HepG2 (cell line): ENCODE results near the gene HSPA5. TPM values are rescaled to one million over a fixed set of nuclear protein-coding genes. Genes with fewer than 3 reads are reported as not detected.

Source experiments
- AHR ChIP-seq: IDR thresholded peaks from 2 replicates; pipeline ENCODE4 v1.6.1; 2018; ENCODE audit warnings: missing genetic modification reagents, missing compliant biosample characterization
- ATAD3A ChIP-seq: sonication (generic); formaldehyde crosslinking; IDR thresholded peaks from 2 replicates; pipeline ENCODE4 v1.4.0; 2020; ENCODE audit warnings: missing genetic modification reagents
- CAMTA2 ChIP-seq: sonication (generic); formaldehyde crosslinking; IDR thresholded peaks from 2 replicates; pipeline ENCODE4 v1.4.0; 2020; ENCODE audit warnings: mild to moderate bottlenecking, missing genetic modification reagents, borderline replicate concordance
- CCAR2 ChIP-seq: fragments of 200-400 bp; formaldehyde crosslinking; optimal IDR thresholded peaks from 2 replicates; pipeline ENCODE3; 2018; ENCODE audit warnings: low read depth, mild to moderate bottlenecking, low read length, moderate library complexity
- GABPA ChIP-seq, 2 experiments: IDR thresholded peaks; 2 replicates each; pipeline ENCODE4 v1.6.1; 2011 to 2016; ENCODE audit warnings: low read depth in 2 of 2, low read length in 1 of 2, missing biosample characterization in 1 of 2, missing genetic modification characterization in 1 of 2
- GABPB1 ChIP-seq: IDR thresholded peaks from 2 replicates; pipeline ENCODE4 v1.6.1; 2016; ENCODE audit warnings: mild to moderate bottlenecking, missing genetic modification reagents, moderate library complexity, missing compliant biosample characterization
- KLF15 ChIP-seq: sonication (generic); formaldehyde crosslinking; IDR thresholded peaks from 2 replicates; pipeline ENCODE4 v1.8.1; 2023; ENCODE audit warnings: borderline replicate concordance, mild to moderate bottlenecking, inconsistent platforms, missing genetic modification reagents, mixed read lengths
- MATR3 ChIP-seq: sonication (generic); formaldehyde crosslinking; IDR thresholded peaks from 2 replicates; pipeline ENCODE4 v1.4.0; 2020; ENCODE audit warnings: missing genetic modification reagents
- ONECUT2 ChIP-seq: sonication (generic); formaldehyde crosslinking; IDR thresholded peaks from 2 replicates; pipeline ENCODE4 v1.4.0; 2020; ENCODE audit warnings: missing genetic modification reagents
- RXRB ChIP-seq: IDR thresholded peaks from 2 replicates; pipeline ENCODE4 v1.6.1; 2016; ENCODE audit warnings: borderline replicate concordance, missing genetic modification reagents, missing compliant biosample characterization
- ZBTB7A ChIP-seq: sonication (generic); formaldehyde crosslinking; IDR thresholded peaks from 2 replicates; pipeline ENCODE4 v1.8.0; 2022; ENCODE audit warnings: mild to moderate bottlenecking, missing genetic modification reagents
- ZNF33B ChIP-seq: sonication (generic); formaldehyde crosslinking; IDR thresholded peaks from 2 replicates; pipeline ENCODE4 v1.5.1; 2020; ENCODE audit warnings: mild to moderate bottlenecking, missing genetic modification reagents
- ZNF549 ChIP-seq: sonication (generic); formaldehyde crosslinking; IDR thresholded peaks from 2 replicates; pipeline ENCODE4 v1.5.0; 2020; ENCODE audit warnings: missing genetic modification reagents
- ZNF710 ChIP-seq: sonication (generic); formaldehyde crosslinking; IDR thresholded peaks from 2 replicates; pipeline ENCODE4 v1.5.0; 2020; ENCODE audit warnings: mild to moderate bottlenecking, missing genetic modification reagents, borderline replicate concordance
- polyA plus RNA-seq, 8 experiments: library from polyadenylated mRNA; depleted of rRNA in 3 of 8; stranded (reverse) in 7 of 8; unstranded in 1 of 8; fragments of >200 nt; fragmentation: Illumina TruSeq in 4 of 8; extraction: Trizol in 4 of 8; gene quantifications; 2 replicates each; pipeline versions ENCODE4 v1.2.1 to v1.2.3, GENCODE V29; 2011 to 2016; ENCODE audit warnings: low read depth in 4 of 8, missing spikeins in 1 of 8, mixed read lengths in 1 of 8; ENCODE audit not compliant: insufficient read depth in 1 of 8
- total RNA-seq, 5 experiments: library from RNA; depleted of rRNA; stranded (reverse); fragments of >200 nt; fragmentation: Illumina TruSeq; extraction: Trizol; gene quantifications; 2 replicates each; pipeline ENCODE4 v1.2.3, GENCODE V29; 2016; ENCODE audit warnings: low read depth in 1 of 5
- TF ChIP-seq, protein P1 (sequence below): sonication (generic); formaldehyde crosslinking; conservative IDR thresholded peaks from 2 replicates; pipeline ENCODE4 v1.8.0; 2022; ENCODE audit warnings: low read depth, missing genetic modification reagents
- TF ChIP-seq, protein P2 (sequence below): sonication (generic); formaldehyde crosslinking; IDR thresholded peaks from 2 replicates; pipeline ENCODE4 v1.4.0; 2020; ENCODE audit warnings: missing genetic modification reagents
- TF ChIP-seq, protein P3 (sequence below): fragments of 450-650 bp; IDR thresholded peaks from 2 replicates; pipeline ENCODE4 v1.6.1; 2017
- TF ChIP-seq, protein P4 (sequence below): sonication (generic); formaldehyde crosslinking; IDR thresholded peaks from 2 replicates; pipeline ENCODE4 v1.4.0; 2020; ENCODE audit warnings: mild to moderate bottlenecking, missing genetic modification reagents

Gene HSPA5
- total and polyA plus RNA-seq, 2 of the 13 experiments (the other 11 are each of a cell fraction or from before 2014, with no cell fraction given) = 201 to 206 TPM

DNA sequence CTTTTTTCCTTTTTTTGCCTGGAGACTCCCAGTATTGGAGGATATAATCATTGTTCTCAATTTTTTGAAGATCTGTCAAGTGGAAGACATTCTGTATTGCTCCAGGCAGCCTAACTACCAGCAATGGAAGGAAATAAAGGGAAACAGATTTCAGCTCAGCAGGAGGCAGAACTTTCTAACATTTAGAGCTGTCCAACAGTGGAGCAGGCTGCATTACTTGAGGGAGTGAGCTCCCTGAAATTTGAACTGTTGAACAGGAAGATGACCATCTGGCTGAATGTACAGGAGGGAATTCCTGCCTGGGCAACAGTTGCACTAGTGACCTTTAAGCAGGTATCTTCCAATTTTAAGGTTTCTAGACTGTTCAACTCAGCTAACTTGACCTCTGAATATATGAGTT is 19.4 kb upstream of the HSPA5 start (continued):
- TF ChIP-seq, protein P1, sequence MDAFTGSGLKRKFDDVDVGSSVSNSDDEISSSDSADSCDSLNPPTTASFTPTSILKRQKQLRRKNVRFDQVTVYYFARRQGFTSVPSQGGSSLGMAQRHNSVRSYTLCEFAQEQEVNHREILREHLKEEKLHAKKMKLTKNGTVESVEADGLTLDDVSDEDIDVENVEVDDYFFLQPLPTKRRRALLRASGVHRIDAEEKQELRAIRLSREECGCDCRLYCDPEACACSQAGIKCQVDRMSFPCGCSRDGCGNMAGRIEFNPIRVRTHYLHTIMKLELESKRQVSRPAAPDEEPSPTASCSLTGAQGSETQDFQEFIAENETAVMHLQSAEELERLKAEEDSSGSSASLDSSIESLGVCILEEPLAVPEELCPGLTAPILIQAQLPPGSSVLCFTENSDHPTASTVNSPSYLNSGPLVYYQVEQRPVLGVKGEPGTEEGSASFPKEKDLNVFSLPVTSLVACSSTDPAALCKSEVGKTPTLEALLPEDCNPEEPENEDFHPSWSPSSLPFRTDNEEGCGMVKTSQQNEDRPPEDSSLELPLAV (CRISPR knock-in tag) = no peak
- no peak for TF ChIP-seq ZNF33B (CRISPR knock-in tag)
- no peak for TF ChIP-seq ZBTB7A (CRISPR knock-in tag)
- no peak for TF ChIP-seq CAMTA2 (CRISPR knock-in tag)
- TF ChIP-seq RXRB (CRISPR knock-in tag) = 0 out of 2 replicates have a peak, but pooled peaks have one; percentile 22
- TF ChIP-seq, protein P2, sequence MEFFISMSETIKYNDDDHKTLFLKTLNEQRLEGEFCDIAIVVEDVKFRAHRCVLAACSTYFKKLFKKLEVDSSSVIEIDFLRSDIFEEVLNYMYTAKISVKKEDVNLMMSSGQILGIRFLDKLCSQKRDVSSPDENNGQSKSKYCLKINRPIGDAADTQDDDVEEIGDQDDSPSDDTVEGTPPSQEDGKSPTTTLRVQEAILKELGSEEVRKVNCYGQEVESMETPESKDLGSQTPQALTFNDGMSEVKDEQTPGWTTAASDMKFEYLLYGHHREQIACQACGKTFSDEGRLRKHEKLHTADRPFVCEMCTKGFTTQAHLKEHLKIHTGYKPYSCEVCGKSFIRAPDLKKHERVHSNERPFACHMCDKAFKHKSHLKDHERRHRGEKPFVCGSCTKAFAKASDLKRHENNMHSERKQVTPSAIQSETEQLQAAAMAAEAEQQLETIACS (CRISPR knock-in tag) = no peak
- TF ChIP-seq, protein P3, sequence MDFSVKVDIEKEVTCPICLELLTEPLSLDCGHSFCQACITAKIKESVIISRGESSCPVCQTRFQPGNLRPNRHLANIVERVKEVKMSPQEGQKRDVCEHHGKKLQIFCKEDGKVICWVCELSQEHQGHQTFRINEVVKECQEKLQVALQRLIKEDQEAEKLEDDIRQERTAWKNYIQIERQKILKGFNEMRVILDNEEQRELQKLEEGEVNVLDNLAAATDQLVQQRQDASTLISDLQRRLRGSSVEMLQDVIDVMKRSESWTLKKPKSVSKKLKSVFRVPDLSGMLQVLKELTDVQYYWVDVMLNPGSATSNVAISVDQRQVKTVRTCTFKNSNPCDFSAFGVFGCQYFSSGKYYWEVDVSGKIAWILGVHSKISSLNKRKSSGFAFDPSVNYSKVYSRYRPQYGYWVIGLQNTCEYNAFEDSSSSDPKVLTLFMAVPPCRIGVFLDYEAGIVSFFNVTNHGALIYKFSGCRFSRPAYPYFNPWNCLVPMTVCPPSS = no peak
- no peak for TF ChIP-seq ZNF710 (CRISPR knock-in tag)
- TF ChIP-seq KLF15 (CRISPR knock-in tag) = no peak
- TF ChIP-seq ATAD3A (CRISPR knock-in tag) = no peak
- TF ChIP-seq MATR3 = no peak
- TF ChIP-seq CCAR2 = no peak
- no peak for TF ChIP-seq ZNF549 (CRISPR knock-in tag)
- TF ChIP-seq, protein P4, sequence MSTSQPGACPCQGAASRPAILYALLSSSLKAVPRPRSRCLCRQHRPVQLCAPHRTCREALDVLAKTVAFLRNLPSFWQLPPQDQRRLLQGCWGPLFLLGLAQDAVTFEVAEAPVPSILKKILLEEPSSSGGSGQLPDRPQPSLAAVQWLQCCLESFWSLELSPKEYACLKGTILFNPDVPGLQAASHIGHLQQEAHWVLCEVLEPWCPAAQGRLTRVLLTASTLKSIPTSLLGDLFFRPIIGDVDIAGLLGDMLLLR (CRISPR knock-in tag) = no peak
- TF ChIP-seq GABPB1 (CRISPR knock-in tag) = no peak
- no peak for TF ChIP-seq GABPA (IDR thresholded peaks at IDR 0.05; ENCODE audit: low read depth, low read length)
- 0 out of 2 replicates have a peak, but pooled peaks have one; percentile 26 for TF ChIP-seq GABPA (CRISPR knock-in tag; IDR thresholded peaks at IDR 0.05; ENCODE audit: low read depth)
- TF ChIP-seq AHR (CRISPR knock-in tag) = no peak
- no peak for TF ChIP-seq ONECUT2 (CRISPR knock-in tag)
